Neural cell (in vitro differentiated cells): ENCODE data around the gene TRPM7.

Experiments
- CTCF ChIP-seq: fragments of 450-650 bp; IDR thresholded peaks from 2 replicates; pipeline ENCODE4 v1.5.1; 2014; ENCODE audit warnings: antibody characterized with exemption, mild to moderate bottlenecking, moderate library complexity; ENCODE audit not compliant: poor library complexity, severe bottlenecking
- EP300 ChIP-seq: fragments of 450-650 bp; conservative IDR thresholded peaks from 2 replicates; pipeline ENCODE4 v1.6.1; 2014; ENCODE audit warnings: antibody characterized with exemption, mild to moderate bottlenecking, moderate library complexity; ENCODE audit not compliant: poor library complexity, severe bottlenecking
- EZH2 ChIP-seq: fragments of 200-600, 300-800 bp; shearing (Covaris generic), sonication (generic); IDR thresholded peaks from 2 replicates; pipeline ENCODE4 v1.6.1; 2014; ENCODE audit warnings: antibody characterized with exemption, low read length, borderline replicate concordance, mild to moderate bottlenecking; ENCODE audit not compliant: insufficient read depth, poor library complexity, severe bottlenecking
- MXI1 ChIP-seq: fragments of 450-650 bp; conservative IDR thresholded peaks from 2 replicates; pipeline ENCODE4 v1.6.1; 2014; ENCODE audit warnings: antibody characterized with exemption, mild to moderate bottlenecking; ENCODE audit not compliant: poor library complexity, severe bottlenecking
- POLR2AphosphoS5 ChIP-seq: IDR thresholded peaks from 2 replicates; pipeline ENCODE4 v1.6.1; 2012
- RAD21 ChIP-seq: fragments of 450-650 bp; conservative IDR thresholded peaks from 2 replicates; pipeline ENCODE4 v1.6.1; 2014; ENCODE audit warnings: antibody characterized with exemption, mild to moderate bottlenecking, moderate library complexity
- REST ChIP-seq: IDR thresholded peaks from 2 replicates; pipeline ENCODE4 v1.6.1; 2012; ENCODE audit warnings: borderline replicate concordance
- SMC3 ChIP-seq: fragments of 450-650 bp; conservative IDR thresholded peaks from 2 replicates; pipeline ENCODE4 v1.6.1; 2014; ENCODE audit warnings: antibody characterized with exemption, mild to moderate bottlenecking, moderate library complexity; ENCODE audit not compliant: poor library complexity

GRCh38 chr15:50513001-50513400 lies 173.6 kb downstream of the TRPM7 start:
- no peak for TF ChIP-seq CTCF
- TF ChIP-seq EZH2, result no peak
- no peak for TF ChIP-seq EP300
- TF ChIP-seq SMC3, result no peak
- TF ChIP-seq REST, result no peak
- TF ChIP-seq RAD21, result no peak
- TF ChIP-seq MXI1, result no peak
- TF ChIP-seq POLR2AphosphoS5, result no peak
